Thyroid gland (tissue), 4 donors: Measurements from ENCODE around the gene KRTAP5-8.

Experiments
- POLR2A ChIP-seq, 2 donors: fragments of 450-650 bp; IDR thresholded peaks; one replicate each; pipeline ENCODE4 v1.6.1; 2017; ENCODE audit warnings: antibody characterized with exemption in 2 of 2, mild to moderate bottlenecking in 2 of 2, moderate library complexity in 1 of 2
- TF ChIP-seq, protein P1 (sequence below), 6 experiments: fragments of 200-600 bp in 3 of 6; fragments of 450-650 bp in 3 of 6; sonication (generic) in 3 of 6; IDR thresholded peaks; one replicate each; pipeline ENCODE4 v1.5.1; 2016 to 2019; ENCODE audit warnings: antibody characterized with exemption in 6 of 6, mild to moderate bottlenecking in 2 of 6, inconsistent platforms in 1 of 6, moderate library complexity in 1 of 6

DNA sequence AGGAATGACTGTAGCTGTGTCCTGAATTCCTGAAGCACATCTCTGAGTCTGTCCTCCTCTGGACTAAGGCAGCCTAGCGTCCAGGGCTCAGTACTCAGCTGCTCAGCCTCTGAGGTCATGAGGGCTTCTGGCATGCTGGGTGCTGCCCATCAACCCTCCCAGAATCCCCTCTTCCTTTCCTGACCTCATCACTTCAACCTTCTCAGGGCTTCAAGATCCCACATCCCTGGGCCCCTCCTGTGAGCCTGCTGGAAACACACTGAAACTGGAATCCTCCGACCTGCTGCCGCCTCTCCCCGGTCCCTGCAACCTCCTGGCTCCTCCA, 803 bp downstream of the KRTAP5-8 start:
- TF ChIP-seq, protein P1, sequence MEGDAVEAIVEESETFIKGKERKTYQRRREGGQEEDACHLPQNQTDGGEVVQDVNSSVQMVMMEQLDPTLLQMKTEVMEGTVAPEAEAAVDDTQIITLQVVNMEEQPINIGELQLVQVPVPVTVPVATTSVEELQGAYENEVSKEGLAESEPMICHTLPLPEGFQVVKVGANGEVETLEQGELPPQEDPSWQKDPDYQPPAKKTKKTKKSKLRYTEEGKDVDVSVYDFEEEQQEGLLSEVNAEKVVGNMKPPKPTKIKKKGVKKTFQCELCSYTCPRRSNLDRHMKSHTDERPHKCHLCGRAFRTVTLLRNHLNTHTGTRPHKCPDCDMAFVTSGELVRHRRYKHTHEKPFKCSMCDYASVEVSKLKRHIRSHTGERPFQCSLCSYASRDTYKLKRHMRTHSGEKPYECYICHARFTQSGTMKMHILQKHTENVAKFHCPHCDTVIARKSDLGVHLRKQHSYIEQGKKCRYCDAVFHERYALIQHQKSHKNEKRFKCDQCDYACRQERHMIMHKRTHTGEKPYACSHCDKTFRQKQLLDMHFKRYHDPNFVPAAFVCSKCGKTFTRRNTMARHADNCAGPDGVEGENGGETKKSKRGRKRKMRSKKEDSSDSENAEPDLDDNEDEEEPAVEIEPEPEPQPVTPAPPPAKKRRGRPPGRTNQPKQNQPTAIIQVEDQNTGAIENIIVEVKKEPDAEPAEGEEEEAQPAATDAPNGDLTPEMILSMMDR (IDR thresholded peaks at IDR 0.05), result no peak
- TF ChIP-seq POLR2A (IDR thresholded peaks at IDR 0.05), result no peak
